Ectodermal cell (in vitro differentiated cells): ENCODE results near the gene C12orf50. TPM values are rescaled to one million over a fixed set of nuclear protein-coding genes. Genes with fewer than 3 reads are reported as not detected.

ENCODE experiments used
- H3K27ac ChIP-seq: 2 replicates; pipeline ENCODE4 v1.7.0; 2013; ENCODE audit warnings: mild to moderate bottlenecking, low read depth, low read length; ENCODE audit not compliant: insufficient read depth, poor library complexity, severe bottlenecking
- H3K27me3 ChIP-seq: 2 replicates; pipeline ENCODE4 v1.7.0; 2013; ENCODE audit warnings: mild to moderate bottlenecking, low read length; ENCODE audit not compliant: insufficient read depth, control insufficient read depth, poor library complexity, severe bottlenecking
- H3K36me3 ChIP-seq: one replicate; pipeline ENCODE4 v1.7.0; 2013; ENCODE audit warnings: low read length; ENCODE audit not compliant: control insufficient read depth, insufficient read depth
- H3K4me1 ChIP-seq: one replicate; pipeline ENCODE4 v1.7.0; 2013; ENCODE audit warnings: low read length; ENCODE audit not compliant: control insufficient read depth, insufficient read depth
- H3K4me3 ChIP-seq: 2 replicates; pipeline ENCODE4 v1.7.0; 2013; ENCODE audit warnings: low read depth, low read length, control low read depth; ENCODE audit not compliant: insufficient read depth
- H3K9me3 ChIP-seq: 2 replicates; pipeline ENCODE4 v1.7.0; 2013; ENCODE audit warnings: mild to moderate bottlenecking, low read length, moderate library complexity; ENCODE audit not compliant: control insufficient read depth
- WGBS, 2 experiments: methylation state at CpG; one replicate each; pipeline ENCODE4 v1.1.7; 2013; ENCODE audit warnings: missing lambda C conversion rate in 2 of 2; 5-methylcytosine and 5-hydroxymethylcytosine counted together
- polyA plus RNA-seq, 4 experiments: library from polyadenylated mRNA; stranded (reverse); fragments of 50-300 nt; gene quantifications; one replicate each; pipeline ENCODE4 v1.2.3, GENCODE V29; 2013

C12orf50 gene
- polyA plus RNA-seq (2013, experiment 1 of 4) = 0.54 TPM
- not detected for polyA plus RNA-seq (2013, experiment 2 of 4)
- polyA plus RNA-seq (2013, experiment 3 of 4) = not detected
- polyA plus RNA-seq (2013, experiment 4 of 4) = not detected

- Histone ChIP-seq H3K27ac (no peak within 1 kb of the TSS), H3K9me3 (no peaks in the 10 kb centered on the region), H3K36me3 (no peaks in the 10 kb centered on the region), H3K4me3 (no peak within 1 kb of the TSS), H3K27me3 (no peaks in the 10 kb centered on the region), H3K4me1 (no peaks in the 10 kb centered on the region)
- 85% methylated on average over 2 of the region's 3 CpGs for WGBS, 2 experiments
Observed at GRCh38 chr12:88029093-88029665, at the start of gene C12orf50. Gene C12orf50 (minus strand): TSS chr12:88029401. CDS start chr12:88026962, 2,439 bp downstream.

- Histone ChIP-seq H3K9me3 (no peaks in the 10 kb centered on the region), H3K36me3 (no peaks in the 10 kb centered on the region), H3K27ac (no peak overlapping the region), H3K4me3 (no peak overlapping the region), H3K27me3 (no peaks in the 10 kb centered on the region), H3K4me1 (no peaks in the 10 kb centered on the region)
- WGBS, 2 experiments = 95% methylated on average over 9 of the region's 9 CpGs
Observed at GRCh38 chr12:88067301-88067700, 38.1 kb upstream of the C12orf50 start.

GRCh38 chr12:88063375-88063774 is 34.2 kb upstream of the C12orf50 start:
- H3K27me3 ChIP-seq = no peaks in the 10 kb centered on the region
- H3K4me1 ChIP-seq = no peaks in the 10 kb centered on the region
- H3K27ac ChIP-seq = no peak overlapping the region
- no peak overlapping the region for H3K4me3 ChIP-seq
- H3K36me3 ChIP-seq = peaks cover 2% of the 10 kb centered on the region
- H3K9me3 ChIP-seq = no peaks in the 10 kb centered on the region
- WGBS, 2 experiments = no CpG with 5 or more reads among the region's 2 CpGs

- no peaks in the 10 kb centered on the region for H3K9me3 ChIP-seq
- 95 to 97% methylated on average over 1 of the region's 1 CpG for WGBS, 2 experiments
- no peak overlapping the region for H3K4me3 ChIP-seq
- H3K36me3 ChIP-seq = peaks cover 2% of the 10 kb centered on the region
- no peak overlapping the region for H3K27ac ChIP-seq
- H3K4me1 ChIP-seq = no peaks in the 10 kb centered on the region
- H3K27me3 ChIP-seq = no peaks in the 10 kb centered on the region
Observed at GRCh38 chr12:88062474-88062873, 33.3 kb upstream of the C12orf50 start.

- Histone ChIP-seq H3K9me3 (no peaks in the 10 kb centered on the region), H3K4me1 (no peaks in the 10 kb centered on the region), H3K4me3 (no peak overlapping the region), H3K27ac (no peak overlapping the region), H3K27me3 (no peaks in the 10 kb centered on the region), H3K36me3 (peaks cover 2% of the 10 kb centered on the region)
- WGBS, 2 experiments = 100% methylated on average over 1 of the region's 1 CpG; no CpG with 5 or more reads in 1 of the 2 experiments
Observed at GRCh38 chr12:88058719-88059077, 29.5 kb upstream of the C12orf50 start.

- 93 to 97% methylated on average over 4 of the region's 4 CpGs for WGBS, 2 experiments
- H3K36me3 ChIP-seq = peaks cover 2% of the 10 kb centered on the region
- no peaks in the 10 kb centered on the region for H3K4me1 ChIP-seq
- no peak overlapping the region for H3K4me3 ChIP-seq
- no peaks in the 10 kb centered on the region for H3K9me3 ChIP-seq
- H3K27me3 ChIP-seq = no peaks in the 10 kb centered on the region
- H3K27ac ChIP-seq = no peak overlapping the region
Observed at GRCh38 chr12:88057994-88058718, 29.0 kb upstream of the C12orf50 start.

- H3K9me3 ChIP-seq = no peaks in the 10 kb centered on the region
- H3K27ac ChIP-seq = no peak overlapping the region
- H3K4me3 ChIP-seq = no peak overlapping the region
- H3K36me3 ChIP-seq = peaks cover 4% of the 10 kb centered on the region
- H3K4me1 ChIP-seq = no peaks in the 10 kb centered on the region
- WGBS, 2 experiments = 80 to 89% methylated on average over 1 to 2 of the region's 2 CpGs
- no peaks in the 10 kb centered on the region for H3K27me3 ChIP-seq
Observed at GRCh38 chr12:88056571-88056970, 27.4 kb upstream of the C12orf50 start.

GRCh38 chr12:88052686-88053085 is 23.5 kb upstream of the C12orf50 start:
- Histone ChIP-seq H3K9me3 (no peaks in the 10 kb centered on the region), H3K27me3 (no peaks in the 10 kb centered on the region), H3K36me3 (peaks cover 9% of the 10 kb centered on the region), H3K4me1 (no peaks in the 10 kb centered on the region), H3K27ac (no peak overlapping the region), H3K4me3 (no peak overlapping the region)
- 90 to 100% methylated on average over 1 of the region's 1 CpG for WGBS, 2 experiments

GRCh38 chr12:88044035-88044434 is 14.8 kb upstream of the C12orf50 start:
- H3K4me3 ChIP-seq = no peak overlapping the region
- no peaks in the 10 kb centered on the region for H3K27me3 ChIP-seq
- H3K36me3 ChIP-seq = peaks cover 22% of the 10 kb centered on the region
- no peak overlapping the region for H3K27ac ChIP-seq
- H3K4me1 ChIP-seq = no peaks in the 10 kb centered on the region
- WGBS, 2 experiments = 94 to 97% methylated on average over 5 of the region's 5 CpGs
- H3K9me3 ChIP-seq = no peaks in the 10 kb centered on the region

- H3K27me3 ChIP-seq = no peaks in the 10 kb centered on the region
- WGBS, 2 experiments = 79 to 89% methylated on average over 1 of the region's 1 CpG
- peaks cover 4% of the 10 kb centered on the region for H3K4me1 ChIP-seq
- no peaks in the 10 kb centered on the region for H3K9me3 ChIP-seq
- no peak overlapping the region for H3K27ac ChIP-seq
- peaks cover 3% of the 10 kb centered on the region for H3K36me3 ChIP-seq
- no peak overlapping the region for H3K4me3 ChIP-seq
Observed at GRCh38 chr12:88037770-88038169, 8.6 kb upstream of the C12orf50 start.
